Tibial nerve (tissue), 4 donors: ENCODE measurements around the gene PLB1.

Experiments
- EP300 ChIP-seq, 2 donors: sonication (generic); formaldehyde crosslinking; IDR thresholded peaks; one replicate each; pipeline ENCODE4 v1.6.1; 2017; ENCODE audit warnings: antibody characterized with exemption in 2 of 2, mild to moderate bottlenecking in 1 of 2
- POLR2A ChIP-seq, 2 donors: fragments of 450-650 bp; IDR thresholded peaks; one replicate each; pipeline ENCODE4 v1.6.1; 2017; ENCODE audit warnings: antibody characterized with exemption in 2 of 2, mild to moderate bottlenecking in 2 of 2, moderate library complexity in 2 of 2
- TF ChIP-seq, protein P1 (sequence below), 5 experiments: fragments of 200-600 bp in 3 of 5; fragments of 450-650 bp in 2 of 5; sonication (generic) in 3 of 5; IDR thresholded peaks; one replicate each; pipeline ENCODE4 v1.5.1; 2016 to 2019; ENCODE audit warnings: antibody characterized with exemption in 5 of 5, mild to moderate bottlenecking in 3 of 5, moderate library complexity in 2 of 5

DNA sequence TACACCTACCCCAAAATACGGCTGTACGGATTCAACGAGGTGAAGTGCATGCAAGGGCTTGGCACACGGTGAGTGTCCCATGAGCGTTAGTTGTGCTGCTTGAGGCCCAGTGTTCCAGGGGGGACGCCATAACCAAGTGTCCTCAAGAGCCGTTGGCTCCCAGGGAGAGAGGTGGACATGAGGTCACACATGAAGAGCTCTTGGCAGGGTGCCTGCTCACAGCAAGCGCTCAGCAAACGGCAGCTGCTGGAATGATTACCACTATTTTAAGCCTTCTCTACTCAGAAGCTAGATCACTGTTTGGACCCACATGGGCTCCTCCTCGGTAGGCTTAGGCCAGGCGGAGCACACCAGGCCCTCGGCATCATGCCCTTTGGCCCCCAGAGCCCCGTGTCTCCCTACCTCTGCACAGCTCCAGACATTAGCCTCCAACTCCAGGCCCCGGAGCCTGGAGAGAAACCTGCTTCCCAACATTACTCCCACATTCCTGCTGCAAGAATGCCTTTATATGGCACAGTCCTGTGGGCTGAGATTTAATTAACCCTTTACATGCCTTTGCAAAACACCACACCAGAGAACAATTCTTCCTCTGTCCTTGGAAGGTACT, 187.3 kb downstream of the PLB1 start:
- TF ChIP-seq POLR2A (IDR thresholded peaks at IDR 0.05) (no peak), EP300 (IDR thresholded peaks at IDR 0.05) (no peak)
- TF ChIP-seq, protein P1, sequence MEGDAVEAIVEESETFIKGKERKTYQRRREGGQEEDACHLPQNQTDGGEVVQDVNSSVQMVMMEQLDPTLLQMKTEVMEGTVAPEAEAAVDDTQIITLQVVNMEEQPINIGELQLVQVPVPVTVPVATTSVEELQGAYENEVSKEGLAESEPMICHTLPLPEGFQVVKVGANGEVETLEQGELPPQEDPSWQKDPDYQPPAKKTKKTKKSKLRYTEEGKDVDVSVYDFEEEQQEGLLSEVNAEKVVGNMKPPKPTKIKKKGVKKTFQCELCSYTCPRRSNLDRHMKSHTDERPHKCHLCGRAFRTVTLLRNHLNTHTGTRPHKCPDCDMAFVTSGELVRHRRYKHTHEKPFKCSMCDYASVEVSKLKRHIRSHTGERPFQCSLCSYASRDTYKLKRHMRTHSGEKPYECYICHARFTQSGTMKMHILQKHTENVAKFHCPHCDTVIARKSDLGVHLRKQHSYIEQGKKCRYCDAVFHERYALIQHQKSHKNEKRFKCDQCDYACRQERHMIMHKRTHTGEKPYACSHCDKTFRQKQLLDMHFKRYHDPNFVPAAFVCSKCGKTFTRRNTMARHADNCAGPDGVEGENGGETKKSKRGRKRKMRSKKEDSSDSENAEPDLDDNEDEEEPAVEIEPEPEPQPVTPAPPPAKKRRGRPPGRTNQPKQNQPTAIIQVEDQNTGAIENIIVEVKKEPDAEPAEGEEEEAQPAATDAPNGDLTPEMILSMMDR (IDR thresholded peaks at IDR 0.05): no peak
